ENCODE data around the gene LRP3.
"Not testable (repeated sequence)": the region's sequence is repeated elsewhere in the genome, so short reads cannot be mapped to it uniquely, and the experiment has no call there.

The LRP3 gene, protein sequence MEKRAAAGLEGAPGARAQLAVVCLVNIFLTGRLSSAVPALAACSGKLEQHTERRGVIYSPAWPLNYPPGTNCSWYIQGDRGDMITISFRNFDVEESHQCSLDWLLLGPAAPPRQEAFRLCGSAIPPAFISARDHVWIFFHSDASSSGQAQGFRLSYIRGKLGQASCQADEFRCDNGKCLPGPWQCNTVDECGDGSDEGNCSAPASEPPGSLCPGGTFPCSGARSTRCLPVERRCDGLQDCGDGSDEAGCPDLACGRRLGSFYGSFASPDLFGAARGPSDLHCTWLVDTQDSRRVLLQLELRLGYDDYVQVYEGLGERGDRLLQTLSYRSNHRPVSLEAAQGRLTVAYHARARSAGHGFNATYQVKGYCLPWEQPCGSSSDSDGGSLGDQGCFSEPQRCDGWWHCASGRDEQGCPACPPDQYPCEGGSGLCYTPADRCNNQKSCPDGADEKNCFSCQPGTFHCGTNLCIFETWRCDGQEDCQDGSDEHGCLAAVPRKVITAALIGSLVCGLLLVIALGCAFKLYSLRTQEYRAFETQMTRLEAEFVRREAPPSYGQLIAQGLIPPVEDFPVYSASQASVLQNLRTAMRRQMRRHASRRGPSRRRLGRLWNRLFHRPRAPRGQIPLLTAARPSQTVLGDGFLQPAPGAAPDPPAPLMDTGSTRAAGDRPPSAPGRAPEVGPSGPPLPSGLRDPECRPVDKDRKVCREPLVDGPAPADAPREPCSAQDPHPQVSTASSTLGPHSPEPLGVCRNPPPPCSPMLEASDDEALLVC

DNA sequence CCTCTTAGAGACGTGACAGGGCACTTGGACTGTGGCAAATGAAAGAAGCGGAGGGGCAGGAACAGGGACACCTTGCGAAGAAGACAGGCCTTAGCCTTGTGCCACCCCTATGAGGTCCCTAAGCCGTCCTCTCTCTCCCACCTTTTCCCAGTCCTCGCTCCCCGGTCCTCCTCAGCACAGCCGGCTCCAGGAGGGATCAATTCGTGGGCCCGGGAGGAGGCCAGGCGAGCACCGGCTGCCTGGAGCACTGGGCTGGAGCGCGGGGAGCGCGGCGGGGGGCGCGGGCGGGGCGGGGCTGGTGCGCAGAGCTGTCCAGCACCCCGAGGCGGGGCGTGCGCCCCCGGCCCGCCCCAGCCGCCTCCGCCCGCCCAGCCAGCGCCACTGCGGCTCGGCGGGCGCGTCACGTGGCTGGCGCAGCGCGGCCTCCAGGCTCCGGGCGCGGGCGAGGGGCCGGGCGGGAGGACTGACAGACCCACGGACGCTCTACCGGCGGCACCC is at the start of gene LRP3:
Gene LRP3, plus strand, starts transcription at position 466 of the 498 bp plus-strand sequence. CDS start 456 bp downstream, outside the sequence.
- peak; percentile 90 for DNase-seq (ENCODE audit: low spot score)

DNA sequence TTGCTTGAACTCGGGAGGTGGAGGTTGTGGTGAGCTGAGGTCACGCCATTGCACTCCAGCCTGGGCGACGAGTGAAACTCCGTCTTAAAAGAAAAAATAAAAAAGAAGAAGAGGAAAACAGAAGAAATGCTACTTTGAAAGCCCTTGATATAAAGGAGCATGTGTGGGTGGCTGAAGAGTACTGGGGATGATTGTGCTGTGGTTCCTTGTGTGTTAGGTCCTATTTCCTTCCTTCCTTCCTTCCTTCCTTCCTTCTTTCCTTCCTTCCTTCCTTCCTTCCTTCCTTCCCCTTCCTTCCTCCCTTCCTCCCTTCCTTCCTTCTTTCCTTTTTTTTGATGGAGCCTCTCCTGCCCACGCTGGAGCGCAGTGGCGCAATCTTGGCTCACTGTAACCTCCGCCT is 47.9 kb upstream of the LRP3 start:
- DNase-seq (ENCODE audit: low spot score), result no peak

- no peak for DNase-seq (ENCODE audit: low spot score)
Observed at GRCh38 chr19:33147538-33147937, 46.6 kb upstream of the LRP3 start.

DNA sequence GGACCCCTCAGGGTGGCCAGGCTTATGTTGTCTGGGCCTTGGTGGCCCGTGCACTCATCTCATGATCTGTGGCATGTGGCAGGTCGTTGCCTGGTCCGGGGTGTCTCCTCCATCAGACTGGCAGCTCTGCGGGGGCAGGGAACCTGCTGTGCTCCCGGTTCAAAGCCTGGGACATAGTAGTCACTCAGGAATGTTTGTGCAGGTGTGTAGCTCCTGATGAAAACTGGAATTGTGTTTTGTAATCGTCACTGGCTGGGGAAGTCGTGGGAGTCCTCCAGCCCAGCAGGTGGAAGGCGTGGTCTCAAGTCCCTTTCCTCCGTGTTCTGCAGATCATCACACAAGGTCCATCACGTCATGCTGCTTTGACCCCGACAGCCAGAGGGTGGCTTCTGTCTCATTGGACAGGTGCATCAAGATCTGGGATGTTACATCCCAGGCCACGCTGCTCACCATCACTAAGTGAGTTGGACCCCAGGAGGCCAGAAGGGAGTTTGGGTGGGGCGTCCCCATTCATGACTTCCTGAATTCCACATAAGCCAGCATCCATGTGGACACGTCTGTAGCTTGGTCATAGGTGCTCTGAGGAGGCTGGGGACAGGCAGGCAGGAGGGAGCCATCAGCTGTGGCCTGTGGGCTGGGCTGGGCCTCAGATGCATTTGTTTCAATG is 43.1 kb upstream of the LRP3 start:
- no peak for DNase-seq (ENCODE audit: low spot score)

GRCh38 chr19:33152176-33152575 is 42.0 kb upstream of the LRP3 start:
- no peak for DNase-seq (ENCODE audit: low spot score)

GRCh38 chr19:33152625-33153024 is 41.5 kb upstream of the LRP3 start:
- DNase-seq (ENCODE audit: low spot score), result not testable (repeated sequence)

DNA sequence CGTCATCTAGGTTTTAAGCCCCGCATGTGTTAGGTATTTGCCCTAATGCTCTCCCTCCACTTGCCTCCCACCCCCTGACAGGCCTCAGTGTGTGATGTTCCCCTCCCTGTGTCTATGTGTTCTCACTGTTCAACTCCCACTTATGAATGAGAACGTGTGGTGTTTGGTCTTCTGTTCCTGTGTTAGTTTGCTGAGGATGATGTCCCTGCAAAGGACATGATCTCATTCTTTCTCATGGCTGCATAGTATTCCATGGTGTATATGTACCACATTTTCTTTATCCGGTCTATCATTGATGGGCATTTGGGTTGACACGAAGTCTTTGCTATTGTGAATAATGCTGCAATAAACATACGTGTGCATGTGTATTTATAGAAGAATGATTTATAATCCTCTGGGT is 39.8 kb upstream of the LRP3 start:
- not testable (repeated sequence) for DNase-seq (ENCODE audit: low spot score)

DNA sequence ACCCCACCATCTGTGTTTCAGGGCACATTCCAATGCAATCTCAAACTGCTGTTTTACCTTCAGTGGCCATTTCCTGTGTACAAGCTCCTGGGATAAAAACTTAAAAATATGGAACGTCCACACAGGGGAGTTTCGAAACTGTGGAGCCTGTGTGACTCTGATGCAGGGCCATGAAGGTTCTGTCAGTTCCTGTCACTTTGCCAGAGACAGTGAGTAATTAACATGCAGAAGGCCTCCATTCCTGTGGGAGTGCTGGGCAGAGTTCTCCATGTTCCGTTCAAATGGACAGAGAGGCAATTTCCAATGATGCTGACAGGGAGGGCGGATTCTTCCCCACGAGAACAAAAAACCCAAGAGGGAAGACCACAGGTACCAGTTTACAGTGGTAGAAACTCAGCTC is 37.8 kb upstream of the LRP3 start:
- DNase-seq (ENCODE audit: low spot score), result no peak

- no peak for DNase-seq (ENCODE audit: low spot score)
Observed at GRCh38 chr19:33157906-33158305, 36.2 kb upstream of the LRP3 start.

GRCh38 chr19:33158365-33158764 is 35.8 kb upstream of the LRP3 start:
- no peak for DNase-seq (ENCODE audit: low spot score)

DNA sequence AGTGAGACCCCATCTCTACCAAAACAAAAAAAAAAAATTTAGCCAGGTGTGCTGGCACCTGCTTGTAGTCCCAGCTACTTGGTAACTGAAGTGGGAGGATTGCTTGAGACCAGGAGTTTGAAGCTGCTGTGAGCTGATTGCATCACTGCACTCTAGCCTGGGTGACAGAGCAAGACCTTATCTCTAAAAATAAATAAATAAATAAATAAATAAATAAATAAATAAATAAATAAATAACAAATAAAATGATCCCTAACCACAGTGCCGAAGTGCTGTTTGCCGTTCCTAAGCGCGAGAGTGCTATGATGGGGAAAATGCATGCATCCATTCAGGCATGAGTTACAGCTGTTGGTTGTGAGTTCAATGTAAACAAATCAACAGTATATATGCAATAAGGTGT is 35.0 kb upstream of the LRP3 start:
- no peak for DNase-seq (ENCODE audit: low spot score)

GRCh38 chr19:33159893-33160292 is 34.2 kb upstream of the LRP3 start:
- DNase-seq (ENCODE audit: low spot score), result no peak

- DNase-seq (ENCODE audit: low spot score), result no peak
Observed at GRCh38 chr19:33161201-33161600, 32.9 kb upstream of the LRP3 start.

DNA sequence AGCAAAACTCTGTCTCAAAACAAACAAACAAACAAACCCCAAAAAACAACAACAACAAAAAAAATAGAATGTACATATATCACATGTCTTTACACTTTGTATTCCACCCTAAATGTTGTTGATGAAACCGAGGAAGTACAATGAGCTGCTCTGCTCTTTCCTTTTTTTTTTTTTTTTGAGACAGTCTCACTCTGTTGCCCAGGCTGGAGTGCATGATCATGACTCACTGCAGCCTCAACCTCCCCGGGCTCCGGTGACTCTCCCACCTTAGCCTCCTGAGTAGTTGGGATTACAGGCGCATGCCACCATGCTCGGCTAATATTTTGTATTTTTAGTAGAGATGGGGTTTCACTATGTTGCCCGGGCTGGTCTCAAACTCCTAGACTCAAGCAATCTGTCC is 30.6 kb upstream of the LRP3 start:
- no peak for DNase-seq (ENCODE audit: low spot score)

DNA sequence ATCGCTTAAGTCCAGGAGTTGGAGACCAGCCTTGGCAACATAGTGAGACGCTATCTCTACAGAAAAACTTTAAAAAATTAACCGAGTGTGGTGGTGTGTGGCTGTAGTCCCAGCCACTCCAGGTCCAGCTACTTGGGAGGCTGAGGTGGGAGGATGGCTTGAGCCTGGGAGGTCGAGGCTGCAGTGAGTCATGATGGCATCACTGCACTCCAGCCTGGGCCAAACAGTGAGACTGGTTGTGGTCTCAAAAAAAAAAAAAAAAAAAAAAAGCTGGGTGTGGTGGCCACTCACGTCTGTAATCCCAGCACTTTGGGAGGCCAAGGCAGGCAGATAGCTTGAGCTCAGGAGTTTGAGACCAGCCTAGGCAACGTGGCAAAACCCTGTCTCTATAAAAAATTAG is 28.1 kb upstream of the LRP3 start:
- DNase-seq (ENCODE audit: low spot score), result not testable (repeated sequence)

DNA sequence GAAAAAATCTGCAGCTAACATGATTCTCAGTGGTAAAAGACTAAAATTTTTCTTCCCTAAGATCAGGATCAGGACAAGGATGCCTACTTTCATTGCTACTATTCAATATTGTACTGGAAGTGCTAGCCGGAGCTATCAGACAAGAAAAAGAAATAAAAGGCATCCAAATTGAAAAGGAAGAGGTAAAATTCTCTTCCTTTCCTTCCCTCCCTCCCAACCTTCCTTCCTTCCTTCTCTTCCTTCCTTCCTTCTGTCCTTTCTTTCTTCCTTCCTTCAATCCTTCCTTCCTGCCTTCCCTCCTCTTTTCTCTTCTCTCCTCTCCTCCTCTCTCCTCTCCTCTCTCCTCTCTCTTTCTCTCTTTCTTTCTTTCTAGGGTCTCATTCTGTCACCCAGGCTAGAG is 26.7 kb upstream of the LRP3 start:
- no peak for DNase-seq (ENCODE audit: low spot score)

DNA sequence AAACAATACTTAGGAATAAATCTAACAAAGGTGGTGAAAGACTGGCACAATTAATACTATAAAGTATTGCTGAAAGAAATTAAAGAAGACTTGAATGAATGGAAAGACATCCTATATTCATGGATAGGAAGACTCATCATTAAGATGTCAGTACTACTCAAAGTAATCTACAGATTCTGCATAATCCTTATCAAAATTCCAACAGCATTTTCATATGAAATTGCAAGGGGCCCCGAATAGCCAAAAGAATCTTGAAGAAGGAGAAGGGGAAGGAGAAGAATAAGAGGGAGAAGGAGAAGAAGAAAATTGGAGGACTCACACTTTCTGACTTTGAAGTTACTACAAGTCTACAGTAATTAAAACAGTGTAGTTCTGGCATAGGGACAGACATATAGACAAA is 25.6 kb upstream of the LRP3 start:
- DNase-seq (ENCODE audit: low spot score), result no peak

DNA sequence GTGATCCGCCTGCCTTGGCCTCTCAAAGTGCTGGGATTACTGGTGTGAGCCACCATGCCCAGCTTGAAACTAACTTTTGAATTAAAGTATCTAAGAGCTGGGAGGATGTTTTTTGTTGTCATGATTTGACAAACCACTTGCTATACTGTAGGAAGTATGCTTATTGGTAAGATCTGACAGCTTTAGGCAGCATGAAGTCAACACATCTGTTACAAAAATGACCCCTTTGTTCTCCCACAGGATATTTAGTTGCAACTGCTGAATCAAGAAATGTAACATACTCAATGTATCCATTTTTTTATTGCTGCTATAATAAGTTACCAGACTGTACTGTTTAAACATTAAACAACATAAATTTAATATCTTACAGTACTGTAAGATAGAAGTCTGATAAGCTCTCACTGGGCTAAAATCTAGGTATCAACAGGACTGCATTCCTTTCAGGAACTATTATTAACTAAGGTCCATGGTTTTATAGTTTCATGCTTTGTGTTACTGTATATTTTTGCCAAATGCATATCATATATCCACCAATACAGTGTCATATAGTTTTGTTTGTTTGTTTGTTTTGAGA is 22.8 kb upstream of the LRP3 start:
- no peak for DNase-seq (ENCODE audit: low spot score)

- DNase-seq (ENCODE audit: low spot score), result no peak
Observed at GRCh38 chr19:33171916-33172359, 22.2 kb upstream of the LRP3 start.

DNA sequence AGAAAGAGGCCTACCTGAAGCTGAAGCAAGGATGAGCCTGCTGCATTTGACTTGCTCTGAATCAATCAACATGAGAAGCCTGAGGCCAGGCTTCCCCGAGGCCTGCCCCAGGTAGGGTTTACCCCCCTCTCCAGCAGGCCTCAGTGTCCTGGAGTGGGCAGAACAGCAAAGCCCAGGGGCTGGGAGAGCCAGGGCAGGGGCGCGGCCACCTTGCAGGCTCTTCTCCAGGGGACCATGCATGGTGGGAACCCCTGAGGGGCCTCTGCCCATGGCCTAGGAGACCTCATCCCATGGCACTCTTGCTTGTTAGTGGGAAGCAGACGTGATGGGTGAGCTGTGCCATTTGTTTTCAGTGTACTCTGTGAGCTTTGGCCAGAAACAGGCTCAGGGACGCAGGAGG is 19.9 kb upstream of the LRP3 start:
- DNase-seq (ENCODE audit: low spot score), result no peak

GRCh38 chr19:33175156-33175782 is 18.9 kb upstream of the LRP3 start:
- no peak for DNase-seq (ENCODE audit: low spot score)
